ENCODE measurements around the gene TRIM45.

DNA sequence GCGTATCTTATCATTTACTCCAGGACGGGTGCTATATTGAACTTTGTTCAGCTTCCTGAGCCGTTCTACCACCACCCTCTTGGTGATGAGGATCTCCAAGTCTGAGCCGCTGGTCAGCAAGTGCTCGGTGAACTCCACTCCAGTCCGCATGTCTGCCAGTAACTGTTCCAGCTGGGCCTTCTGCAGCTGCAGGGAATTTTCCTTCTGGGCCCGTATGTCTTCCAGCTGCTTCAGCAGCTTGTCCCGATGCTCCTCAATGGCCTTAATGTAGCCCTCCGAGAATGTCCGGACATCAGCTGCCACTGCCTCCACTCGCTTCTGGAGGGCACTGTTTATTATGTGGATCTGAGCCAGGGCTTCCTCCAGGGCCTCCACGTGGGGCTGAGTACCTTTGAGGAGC, 3.4 kb downstream of the TRIM45 start:
- TF ChIP-seq, protein P1, sequence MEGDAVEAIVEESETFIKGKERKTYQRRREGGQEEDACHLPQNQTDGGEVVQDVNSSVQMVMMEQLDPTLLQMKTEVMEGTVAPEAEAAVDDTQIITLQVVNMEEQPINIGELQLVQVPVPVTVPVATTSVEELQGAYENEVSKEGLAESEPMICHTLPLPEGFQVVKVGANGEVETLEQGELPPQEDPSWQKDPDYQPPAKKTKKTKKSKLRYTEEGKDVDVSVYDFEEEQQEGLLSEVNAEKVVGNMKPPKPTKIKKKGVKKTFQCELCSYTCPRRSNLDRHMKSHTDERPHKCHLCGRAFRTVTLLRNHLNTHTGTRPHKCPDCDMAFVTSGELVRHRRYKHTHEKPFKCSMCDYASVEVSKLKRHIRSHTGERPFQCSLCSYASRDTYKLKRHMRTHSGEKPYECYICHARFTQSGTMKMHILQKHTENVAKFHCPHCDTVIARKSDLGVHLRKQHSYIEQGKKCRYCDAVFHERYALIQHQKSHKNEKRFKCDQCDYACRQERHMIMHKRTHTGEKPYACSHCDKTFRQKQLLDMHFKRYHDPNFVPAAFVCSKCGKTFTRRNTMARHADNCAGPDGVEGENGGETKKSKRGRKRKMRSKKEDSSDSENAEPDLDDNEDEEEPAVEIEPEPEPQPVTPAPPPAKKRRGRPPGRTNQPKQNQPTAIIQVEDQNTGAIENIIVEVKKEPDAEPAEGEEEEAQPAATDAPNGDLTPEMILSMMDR (CRISPR knock-in tag; IDR thresholded peaks at IDR 0.05) = no peak
- TF ChIP-seq ZNF839 (CRISPR knock-in tag; IDR thresholded peaks at IDR 0.05; ENCODE audit: borderline replicate concordance) (no peak), ZBTB38 (CRISPR knock-in tag; IDR thresholded peaks at IDR 0.05) (no peak), SYNCRIP (IDR thresholded peaks at IDR 0.05; ENCODE audit: insufficient read depth, low read depth, low read length) (no peak)
- TF ChIP-seq, protein P2, sequence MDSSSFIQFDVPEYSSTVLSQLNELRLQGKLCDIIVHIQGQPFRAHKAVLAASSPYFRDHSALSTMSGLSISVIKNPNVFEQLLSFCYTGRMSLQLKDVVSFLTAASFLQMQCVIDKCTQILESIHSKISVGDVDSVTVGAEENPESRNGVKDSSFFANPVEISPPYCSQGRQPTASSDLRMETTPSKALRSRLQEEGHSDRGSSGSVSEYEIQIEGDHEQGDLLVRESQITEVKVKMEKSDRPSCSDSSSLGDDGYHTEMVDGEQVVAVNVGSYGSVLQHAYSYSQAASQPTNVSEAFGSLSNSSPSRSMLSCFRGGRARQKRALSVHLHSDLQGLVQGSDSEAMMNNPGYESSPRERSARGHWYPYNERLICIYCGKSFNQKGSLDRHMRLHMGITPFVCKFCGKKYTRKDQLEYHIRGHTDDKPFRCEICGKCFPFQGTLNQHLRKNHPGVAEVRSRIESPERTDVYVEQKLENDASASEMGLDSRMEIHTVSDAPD (CRISPR knock-in tag; IDR thresholded peaks at IDR 0.05) = no peak

All from HepG2 (cell line).